H9 (cell line): Measurements from ENCODE around the gene CYP2F1. TPM values are rescaled to one million over a fixed set of nuclear protein-coding genes. Genes with fewer than 3 reads are reported as not detected.
A peak's percentile ranks its signal among the peaks of the same experiment; 100 is the strongest.

Experiments used
- DNase-seq: peaks from one replicate; pipeline ENCODE4 v3.0.0-alpha.2; 2017
- H2AFZ ChIP-seq: one replicate; pipeline ENCODE4 v1.6.1; 2013; ENCODE audit warnings: mild to moderate bottlenecking, low read length, control low read depth, moderate library complexity
- H2AK5ac ChIP-seq: 2 replicates; pipeline ENCODE4 v1.6.1; 2013; ENCODE audit warnings: low read length, control low read depth, mixed read lengths; ENCODE audit not compliant: insufficient read length
- H2BK120ac ChIP-seq: one replicate; pipeline ENCODE4 v1.6.1; 2013; ENCODE audit warnings: low read depth, mild to moderate bottlenecking, low read length, control low read depth, inconsistent platforms; ENCODE audit not compliant: poor library complexity, severe bottlenecking
- H2BK12ac ChIP-seq: 2 replicates; pipeline ENCODE4 v1.6.1; 2013; ENCODE audit warnings: low read length, control low read depth, mixed read lengths, low read depth; ENCODE audit not compliant: insufficient read length
- H2BK15ac ChIP-seq: 2 replicates; pipeline ENCODE4 v1.6.1; 2013; ENCODE audit warnings: low read depth, low read length, control low read depth
- H2BK20ac ChIP-seq: one replicate; pipeline ENCODE4 v1.6.1; 2013; ENCODE audit warnings: low read depth, mild to moderate bottlenecking, low read length, control low read depth, inconsistent platforms; ENCODE audit not compliant: poor library complexity, severe bottlenecking
- H2BK5ac ChIP-seq: 2 replicates; pipeline ENCODE4 v1.6.1; 2013; ENCODE audit warnings: low read length, control low read depth, mixed read lengths; ENCODE audit not compliant: insufficient read length
- H3K14ac ChIP-seq: 2 replicates; pipeline ENCODE4 v1.6.1; 2013; ENCODE audit warnings: low read length, control low read depth; ENCODE audit not compliant: insufficient read depth
- H3K18ac ChIP-seq: 2 replicates; pipeline ENCODE4 v1.6.1; 2013; ENCODE audit warnings: low read depth, mild to moderate bottlenecking, mixed read lengths, low read length, control low read depth; ENCODE audit not compliant: insufficient read length
- H3K23ac ChIP-seq: 2 replicates; pipeline ENCODE4 v1.6.1; 2013; ENCODE audit warnings: low read length, control low read depth, mixed read lengths, low read depth; ENCODE audit not compliant: insufficient read length
- H3K23me2 ChIP-seq: 2 replicates; pipeline ENCODE4 v1.6.1; 2013; ENCODE audit warnings: low read depth, mild to moderate bottlenecking, mixed read lengths, low read length, control low read depth; ENCODE audit not compliant: insufficient read length, poor library complexity, severe bottlenecking
- H3K27ac ChIP-seq: 2 replicates; pipeline ENCODE4 v1.5.1; 2013; ENCODE audit warnings: low read length, control low read depth, mixed read lengths, low read depth; ENCODE audit not compliant: insufficient read length
- H3K27me3 ChIP-seq: 2 replicates; pipeline ENCODE4 v1.6.1; 2013; ENCODE audit warnings: low read length, control low read depth, inconsistent platforms; ENCODE audit not compliant: insufficient read depth
- H3K4ac ChIP-seq: 2 replicates; pipeline ENCODE4 v1.6.1; 2013; ENCODE audit warnings: low read depth, mild to moderate bottlenecking, control low read depth, inconsistent platforms, low read length, moderate library complexity
- H3K4me1 ChIP-seq: 2 replicates; pipeline ENCODE4 v1.6.1; 2013; ENCODE audit warnings: low read length, control low read depth, inconsistent platforms; ENCODE audit not compliant: insufficient read depth
- H3K4me2 ChIP-seq: 2 replicates; pipeline ENCODE4 v1.6.1; 2013; ENCODE audit warnings: low read length, control low read depth, mixed read lengths; ENCODE audit not compliant: insufficient read length, insufficient read depth
- H3K56ac ChIP-seq: 2 replicates; pipeline ENCODE4 v1.6.1; 2013; ENCODE audit warnings: low read depth, mild to moderate bottlenecking, mixed read lengths, low read length, control low read depth; ENCODE audit not compliant: insufficient read length
- H3K79me1 ChIP-seq: 2 replicates; pipeline ENCODE4 v1.6.1; 2013; ENCODE audit warnings: low read depth, mild to moderate bottlenecking, moderate library complexity, low read length, control low read depth, inconsistent platforms; ENCODE audit not compliant: insufficient read depth, poor library complexity, severe bottlenecking
- H3K79me2 ChIP-seq: 2 replicates; pipeline ENCODE4 v1.6.1; 2013; ENCODE audit warnings: low read length, control low read depth, inconsistent platforms; ENCODE audit not compliant: insufficient read depth
- H3K9ac ChIP-seq: 2 replicates; pipeline ENCODE4 v1.6.1; 2013; ENCODE audit warnings: low read length, control low read depth, mixed read lengths; ENCODE audit not compliant: insufficient read length; ENCODE audit errors: extremely low read depth
- H3K9me3 ChIP-seq: one replicate; pipeline ENCODE4 v1.6.1; 2013; ENCODE audit warnings: low read depth, low read length, inconsistent platforms; ENCODE audit not compliant: control insufficient read depth
- H3T11ph ChIP-seq: one replicate; pipeline ENCODE4 v1.6.1; 2013; ENCODE audit warnings: mild to moderate bottlenecking, low read length, control low read depth, inconsistent platforms
- H4K20me1 ChIP-seq: one replicate; pipeline ENCODE4 v1.6.1; 2013; ENCODE audit not compliant: control insufficient read depth, insufficient read length, insufficient read depth
- H4K5ac ChIP-seq: 2 replicates; pipeline ENCODE4 v1.6.1; 2013; ENCODE audit warnings: low read depth, mild to moderate bottlenecking, mixed read lengths, low read length, control low read depth; ENCODE audit not compliant: insufficient read length
- H4K8ac ChIP-seq: replicated peaks from 2 replicates; pipeline ENCODE4 v1.6.1; 2013; ENCODE audit warnings: low read length, control low read depth, mixed read lengths, low read depth; ENCODE audit not compliant: insufficient read length
- H4K91ac ChIP-seq: 2 replicates; pipeline ENCODE4 v1.6.1; 2013; ENCODE audit warnings: low read depth, mild to moderate bottlenecking, moderate library complexity, mixed read lengths, low read length, control low read depth; ENCODE audit not compliant: insufficient read length
- H3K27ac Mint-ChIP-seq, 3 experiments: 2 replicates in 2 of 3; 3 replicates in 1 of 3; pipeline ENCODE4 v1.8.0; 2020 to 2021; ENCODE audit warnings: mixed read lengths in 3 of 3, mild to moderate bottlenecking in 1 of 3, moderate library complexity in 1 of 3
- H3K27me3 Mint-ChIP-seq: 2 replicates; pipeline ENCODE4 v1.8.0; 2021; ENCODE audit warnings: low read depth, mild to moderate bottlenecking, moderate library complexity, mixed read lengths
- H3K36me3 Mint-ChIP-seq, 3 experiments: 2 replicates in 2 of 3; 3 replicates in 1 of 3; pipeline ENCODE4 v1.8.0; 2020 to 2021; ENCODE audit warnings: low read depth in 3 of 3, mixed read lengths in 3 of 3; ENCODE audit not compliant: insufficient read depth in 1 of 3
- H3K4me1 Mint-ChIP-seq, 2 experiments: 2 replicates each; pipeline ENCODE4 v1.8.0; 2020; ENCODE audit warnings: mixed read lengths in 2 of 2
- H3K4me3 Mint-ChIP-seq, 2 experiments: 2 replicates in 1 of 2; 3 replicates in 1 of 2; pipeline ENCODE4 v1.8.0; 2020 to 2021; ENCODE audit warnings: mild to moderate bottlenecking in 2 of 2, mixed read lengths in 2 of 2, moderate library complexity in 1 of 2
- H3K9me3 Mint-ChIP-seq, 2 experiments: 2 replicates in 1 of 2; 3 replicates in 1 of 2; pipeline ENCODE4 v1.8.0; 2020; ENCODE audit warnings: mild to moderate bottlenecking in 2 of 2, mixed read lengths in 2 of 2, moderate library complexity in 1 of 2
- WGBS: extraction: QIAGEN DNeasy Blood & Tissue Kit; methylation state at CpG from one replicate; pipeline ENCODE4 v1.1.7; 2013; ENCODE audit warnings: missing lambda C conversion rate, low lambda C conversion rate, mixed read lengths; ENCODE audit not compliant: insufficient read length; ENCODE audit errors: extremely low coverage; 5-methylcytosine and 5-hydroxymethylcytosine counted together
- total RNA-seq: library from RNA; stranded (reverse); gene quantifications from 2 replicates; pipeline ENCODE4 v1.2.1, GENCODE V29; 2021
- TF ChIP-seq, protein P1 (sequence below): fragments of 200-600 bp; sonication (generic); conservative IDR thresholded peaks from 3 replicates; pipeline ENCODE4 v1.8.0; 2021; ENCODE audit warnings: antibody characterized with exemption, mild to moderate bottlenecking

The CYP2F1 gene
- total RNA-seq, 1 experiment from 2014 or later: 0.63 TPM

- no peaks in the 10 kb centered on the region for H3K79me1 ChIP-seq
- H3K56ac ChIP-seq: no peak within 1 kb of the TSS
- no peak within 1 kb of the TSS for H3K27ac ChIP-seq
- no peak within 1 kb of the TSS for H4K91ac ChIP-seq
- no peak within 1 kb of the TSS for H2AFZ ChIP-seq
- H3K18ac ChIP-seq: no peak within 1 kb of the TSS
- H3K4ac ChIP-seq: no peak within 1 kb of the TSS
- no peak within 1 kb of the TSS for H4K8ac ChIP-seq
- Mint-ChIP-seq H3K9me3 (peaks cover 0 to 7% of the 10 kb centered on the region in 2 experiments; a peak in 2 of 5 replicates), H3K27me3 (peaks cover 79% of the 10 kb centered on the region), H3K4me3 (peak within 1 kb of the TSS; percentile 60 to 78; a peak in 3 of 5 replicates), H3K27ac (no peak within 1 kb of the TSS; a peak in 1 of 7 replicates), H3K36me3 (peaks cover 0 to 2% (median 0%) of the 10 kb centered on the region in 3 experiments; a peak in 1 of 7 replicates), H3K4me1 (peaks cover 18 to 21% of the 10 kb centered on the region in 2 experiments)
- H3K23ac ChIP-seq: no peak within 1 kb of the TSS
- no peak within 1 kb of the TSS for H3K9ac ChIP-seq
- H3K23me2 ChIP-seq: peaks cover 10% of the 10 kb centered on the region
- WGBS: no CpG with 5 or more reads among the region's 2 CpGs
- H4K5ac ChIP-seq: no peak within 1 kb of the TSS
- no peak within 1 kb of the TSS for H2BK20ac ChIP-seq
- no peak within 1 kb of the TSS for H2BK120ac ChIP-seq
- no peaks in the 10 kb centered on the region for H3K4me1 ChIP-seq
- no peaks in the 10 kb centered on the region for H3K79me2 ChIP-seq
- no peaks in the 10 kb centered on the region for H4K20me1 ChIP-seq
- TF ChIP-seq, protein P1, sequence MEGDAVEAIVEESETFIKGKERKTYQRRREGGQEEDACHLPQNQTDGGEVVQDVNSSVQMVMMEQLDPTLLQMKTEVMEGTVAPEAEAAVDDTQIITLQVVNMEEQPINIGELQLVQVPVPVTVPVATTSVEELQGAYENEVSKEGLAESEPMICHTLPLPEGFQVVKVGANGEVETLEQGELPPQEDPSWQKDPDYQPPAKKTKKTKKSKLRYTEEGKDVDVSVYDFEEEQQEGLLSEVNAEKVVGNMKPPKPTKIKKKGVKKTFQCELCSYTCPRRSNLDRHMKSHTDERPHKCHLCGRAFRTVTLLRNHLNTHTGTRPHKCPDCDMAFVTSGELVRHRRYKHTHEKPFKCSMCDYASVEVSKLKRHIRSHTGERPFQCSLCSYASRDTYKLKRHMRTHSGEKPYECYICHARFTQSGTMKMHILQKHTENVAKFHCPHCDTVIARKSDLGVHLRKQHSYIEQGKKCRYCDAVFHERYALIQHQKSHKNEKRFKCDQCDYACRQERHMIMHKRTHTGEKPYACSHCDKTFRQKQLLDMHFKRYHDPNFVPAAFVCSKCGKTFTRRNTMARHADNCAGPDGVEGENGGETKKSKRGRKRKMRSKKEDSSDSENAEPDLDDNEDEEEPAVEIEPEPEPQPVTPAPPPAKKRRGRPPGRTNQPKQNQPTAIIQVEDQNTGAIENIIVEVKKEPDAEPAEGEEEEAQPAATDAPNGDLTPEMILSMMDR: no peak
- H3T11ph ChIP-seq: no peak within 1 kb of the TSS
- no peaks in the 10 kb centered on the region for H3K9me3 ChIP-seq
- H2AK5ac ChIP-seq: no peak within 1 kb of the TSS
- H2BK15ac ChIP-seq: no peak within 1 kb of the TSS
- no peak within 1 kb of the TSS for H3K14ac ChIP-seq
- peaks cover 6% of the 10 kb centered on the region; the same call in 1 of the 2 replicates for H3K27me3 ChIP-seq
- H2BK5ac ChIP-seq: no peak within 1 kb of the TSS
- H2BK12ac ChIP-seq: no peak within 1 kb of the TSS
- H3K4me2 ChIP-seq: peak within 1 kb of the TSS; percentile 49
- no peak for DNase-seq
Observed at GRCh38 chr19:41088151-41088550, 26.1 kb upstream of the CYP2F1 start, which contains the start of gene CYP2A13. CYP2A13 (plus strand) TSS chr19:41088451; CDS start chr19:41088472, 21 bp downstream.
